K562 (cell line): ENCODE measurements around the gene DNASE1L1. TPM values are rescaled to one million over a fixed set of nuclear protein-coding genes. Genes with fewer than 3 reads are reported as not detected.

Experiments used
- ARID2 ChIP-seq: fragments of 450-650 bp; IDR thresholded peaks from 2 replicates; pipeline ENCODE4 v1.6.1; 2017; ENCODE audit warnings: antibody characterized with exemption, mild to moderate bottlenecking
- BRD4 ChIP-seq: fragments of 200-600 bp; sonication (generic); IDR thresholded peaks from 2 replicates; pipeline ENCODE4 v1.6.1; 2017; ENCODE audit warnings: inconsistent platforms
- C11orf30 ChIP-seq: fragments of 450-650 bp; IDR thresholded peaks from 2 replicates; pipeline ENCODE4 v1.6.1; 2016; ENCODE audit warnings: low read depth, mild to moderate bottlenecking
- CTBP1 ChIP-seq: fragments of 450-650 bp; IDR thresholded peaks from 2 replicates; pipeline ENCODE4 v1.6.1; 2016; ENCODE audit warnings: borderline replicate concordance
- GTF2A2 ChIP-seq: IDR thresholded peaks from 2 replicates; pipeline ENCODE4 v1.6.1; 2016; ENCODE audit warnings: mild to moderate bottlenecking, missing genetic modification characterization, missing compliant biosample characterization
- HNRNPLL ChIP-seq: fragments of 200-400 bp; formaldehyde crosslinking; IDR thresholded peaks from 2 replicates; pipeline ENCODE4 v1.6.1; 2017; ENCODE audit warnings: low read length, low read depth, mild to moderate bottlenecking; ENCODE audit not compliant: poor library complexity, severe bottlenecking
- HSF4 ChIP-seq: fragments of 250-450 bp; sonication (Bioruptor Pico); IDR thresholded peaks from 2 replicates; pipeline ENCODE4 v2.1.2; 2022; ENCODE audit warnings: mild to moderate bottlenecking, moderate library complexity, borderline replicate concordance
- KDM4B ChIP-seq, 2 experiments: fragments of 450-650 bp in 1 of 2; sonication (generic) in 1 of 2; IDR thresholded peaks; 2 replicates each; pipeline ENCODE4 v1.6.1; 2016 to 2017; ENCODE audit warnings: borderline replicate concordance in 2 of 2, antibody characterized with exemption in 1 of 2, low read depth in 1 of 2, mild to moderate bottlenecking in 1 of 2
- LCOR ChIP-seq: sonication (generic); formaldehyde crosslinking; IDR thresholded peaks from 2 replicates; pipeline ENCODE4 v1.8.0; 2022; ENCODE audit warnings: mild to moderate bottlenecking, missing genetic modification reagents
- MAX ChIP-seq: sonication (generic); formaldehyde crosslinking; IDR thresholded peaks from 2 replicates; pipeline ENCODE4 v1.9.0; 2022; ENCODE audit warnings: mild to moderate bottlenecking, missing genetic modification reagents
- MCM2 ChIP-seq: fragments of 450-650 bp; IDR thresholded peaks from 2 replicates; pipeline ENCODE4 v1.6.1; 2017; ENCODE audit warnings: low read depth, mild to moderate bottlenecking
- NFRKB ChIP-seq: fragments of 450-650 bp; IDR thresholded peaks from 2 replicates; pipeline ENCODE4 v1.6.1; 2016; ENCODE audit warnings: low read depth
- OTX1 ChIP-seq: fragments of 450-650 bp; formaldehyde crosslinking; IDR thresholded peaks from 2 replicates; pipeline ENCODE4 v1.4.0; 2022; ENCODE audit warnings: mild to moderate bottlenecking
- PHF21A ChIP-seq: fragments of 450-650 bp; IDR thresholded peaks from 2 replicates; pipeline ENCODE4 v1.6.1; 2017; ENCODE audit warnings: low read depth, borderline replicate concordance
- PKNOX1 ChIP-seq: fragments of 450-650 bp; IDR thresholded peaks from 2 replicates; pipeline ENCODE4 v1.6.1; 2016
- PPARD ChIP-seq: fragments of 250-450 bp; sonication (Bioruptor Pico); IDR thresholded peaks from 2 replicates; pipeline ENCODE4 v1.8.0; 2022; ENCODE audit warnings: inconsistent platforms, mild to moderate bottlenecking, moderate library complexity
- STAT5B ChIP-seq: fragments of 250-450 bp; sonication (Bioruptor Pico); IDR thresholded peaks from 2 replicates; pipeline ENCODE4 v1.8.0; 2021; ENCODE audit warnings: mild to moderate bottlenecking, inconsistent platforms
- THAP7 ChIP-seq: fragments of 250-450 bp; sonication (Bioruptor Pico); IDR thresholded peaks from 2 replicates; pipeline ENCODE4 v1.5.0; 2021
- XRCC4 ChIP-seq: IDR thresholded peaks from one replicate; pipeline ENCODE4 v1.6.1; 2011; ENCODE audit not compliant: insufficient read depth, insufficient read length; ENCODE audit errors: extremely low read depth
- YBX1 ChIP-seq: fragments of 450-650 bp; IDR thresholded peaks from 2 replicates; pipeline ENCODE4 v1.7.1; 2016; ENCODE audit warnings: mild to moderate bottlenecking
- ZKSCAN3 ChIP-seq: fragments of 250-450 bp; sonication (Bioruptor Pico); IDR thresholded peaks from 2 replicates; pipeline ENCODE4 v1.4.0; 2020
- ZNF217 ChIP-seq: sonication (generic); formaldehyde crosslinking; IDR thresholded peaks from 2 replicates; pipeline ENCODE4 v1.8.0; 2022; ENCODE audit warnings: mild to moderate bottlenecking, missing genetic modification reagents
- ZNF3 ChIP-seq: fragments of 250-450 bp; sonication (Bioruptor Pico); IDR thresholded peaks from 2 replicates; pipeline ENCODE4 v1.5.0; 2021; ENCODE audit warnings: mild to moderate bottlenecking, moderate library complexity
- ZNF507 ChIP-seq: conservative IDR thresholded peaks from 2 replicates; pipeline ENCODE4 v1.6.1; 2017; ENCODE audit warnings: missing genetic modification characterization, missing compliant biosample characterization
- polyA plus RNA-seq, 8 experiments: library from polyadenylated mRNA; depleted of rRNA in 4 of 8; stranded (reverse) in 5 of 8; unstranded in 3 of 8; fragments of >200 nt; fragmentation: Nextera tagmentation in 2 of 8; fragmentation: Illumina TruSeq in 1 of 8; extraction: Ambion mirVana in 2 of 8; extraction: Trizol in 1 of 8; gene quantifications; 2 replicates each; pipeline versions ENCODE4 v1.2.1 to v1.2.3, GENCODE V29; 2011 to 2014; ENCODE audit warnings: inconsistent platforms in 1 of 8, missing spikeins in 1 of 8
- total RNA-seq, 7 experiments: library from RNA; depleted of rRNA in 6 of 7; stranded (reverse); fragments of >200 nt in 6 of 7; fragmentation: Illumina TruSeq in 2 of 7; extraction: Trizol in 2 of 7; gene quantifications; 2 replicates each; pipeline versions ENCODE4 v1.2.1 to v1.2.3, GENCODE V29; 2011 to 2021; ENCODE audit warnings: low replicate concordance in 1 of 7
- TF ChIP-seq, protein P1 (sequence below), 3 experiments: fragments of 200-800 bp in 1 of 3; fragments of 250-450 bp in 1 of 3; fragments of 450-650 bp in 1 of 3; sonication (Bioruptor Pico) in 1 of 3; sonication (Bioruptor generic) in 1 of 3; formaldehyde crosslinking in 1 of 3; IDR thresholded peaks; 2 replicates each; pipeline versions ENCODE4 v1.6.1 to v1.8.0; 2016 to 2022; ENCODE audit warnings: mild to moderate bottlenecking in 2 of 3, missing genetic modification characterization in 2 of 3, missing compliant biosample characterization in 1 of 3, moderate library complexity in 1 of 3

DNASE1L1 gene
- total and polyA plus RNA-seq, 9 of the 15 experiments (the other 6 are each of a cell fraction or from before 2014, with no cell fraction given), result 0.73 to 12.6 (median 7.9) TPM

GRCh38 chrX:154398668-154399526, 10.2 kb downstream of the DNASE1L1 start (continued):
- no peak for TF ChIP-seq ZNF507 (tag)
- TF ChIP-seq MAX, result peak; percentile 82
- TF ChIP-seq ZNF217, result no peak
- no peak for TF ChIP-seq ZKSCAN3 (CRISPR knock-in tag)
- TF ChIP-seq, protein P1, sequence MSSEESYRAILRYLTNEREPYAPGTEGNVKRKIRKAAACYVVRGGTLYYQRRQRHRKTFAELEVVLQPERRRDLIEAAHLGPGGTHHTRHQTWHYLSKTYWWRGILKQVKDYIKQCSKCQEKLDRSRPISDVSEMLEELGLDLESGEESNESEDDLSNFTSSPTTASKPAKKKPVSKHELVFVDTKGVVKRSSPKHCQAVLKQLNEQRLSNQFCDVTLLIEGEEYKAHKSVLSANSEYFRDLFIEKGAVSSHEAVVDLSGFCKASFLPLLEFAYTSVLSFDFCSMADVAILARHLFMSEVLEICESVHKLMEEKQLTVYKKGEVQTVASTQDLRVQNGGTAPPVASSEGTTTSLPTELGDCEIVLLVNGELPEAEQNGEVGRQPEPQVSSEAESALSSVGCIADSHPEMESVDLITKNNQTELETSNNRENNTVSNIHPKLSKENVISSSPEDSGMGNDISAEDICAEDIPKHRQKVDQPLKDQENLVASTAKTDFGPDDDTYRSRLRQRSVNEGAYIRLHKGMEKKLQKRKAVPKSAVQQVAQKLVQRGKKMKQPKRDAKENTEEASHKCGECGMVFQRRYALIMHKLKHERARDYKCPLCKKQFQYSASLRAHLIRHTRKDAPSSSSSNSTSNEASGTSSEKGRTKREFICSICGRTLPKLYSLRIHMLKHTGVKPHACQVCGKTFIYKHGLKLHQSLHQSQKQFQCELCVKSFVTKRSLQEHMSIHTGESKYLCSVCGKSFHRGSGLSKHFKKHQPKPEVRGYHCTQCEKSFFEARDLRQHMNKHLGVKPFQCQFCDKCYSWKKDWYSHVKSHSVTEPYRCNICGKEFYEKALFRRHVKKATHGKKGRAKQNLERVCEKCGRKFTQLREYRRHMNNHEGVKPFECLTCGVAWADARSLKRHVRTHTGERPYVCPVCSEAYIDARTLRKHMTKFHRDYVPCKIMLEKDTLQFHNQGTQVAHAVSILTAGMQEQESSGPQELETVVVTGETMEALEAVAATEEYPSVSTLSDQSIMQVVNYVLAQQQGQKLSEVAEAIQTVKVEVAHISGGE (CRISPR knock-in tag; IDR thresholded peaks at IDR 0.05), result peak in 1 of 3 experiments; percentile 72; a peak in 1 of 6 replicates
- TF ChIP-seq ZNF3 (CRISPR knock-in tag), result no peak
- TF ChIP-seq STAT5B (CRISPR knock-in tag), result no peak
- TF ChIP-seq THAP7 (CRISPR knock-in tag), result no peak
- 0 out of 2 replicates have a peak, but pooled peaks have one; percentile 9 for TF ChIP-seq NFRKB
- TF ChIP-seq HSF4, result no peak
- no peak for TF ChIP-seq BRD4
- no peak for TF ChIP-seq CTBP1
- TF ChIP-seq KDM4B (IDR thresholded peaks at IDR 0.05; ENCODE audit: borderline replicate concordance in 2 of 2, low read depth in 1 of 2), result no peak
- no peak for TF ChIP-seq XRCC4
- TF ChIP-seq HNRNPLL, result peak; percentile 9
- no peak for TF ChIP-seq PKNOX1
- TF ChIP-seq LCOR (CRISPR knock-in tag), result peak; percentile 17; the same call in 1 of the 2 replicates
- no peak for TF ChIP-seq MCM2
- no peak for TF ChIP-seq ARID2
- no peak for TF ChIP-seq YBX1
- no peak for TF ChIP-seq PHF21A
- no peak for TF ChIP-seq OTX1 (CRISPR knock-in tag)
- TF ChIP-seq GTF2A2 (tag), result no peak
- TF ChIP-seq C11orf30, result no peak
- no peak for TF ChIP-seq PPARD (CRISPR knock-in tag)
